ENCODE results near the gene ALK. TPM values are rescaled to one million over a fixed set of nuclear protein-coding genes. Genes with fewer than 3 reads are reported as not detected.

The ALK gene
- total RNA-seq, 1 experiment from 2014 or later = not detected

GRCh38 chr2:29950481-29950880, 29.1 kb upstream of the ALK start:
- Histone ChIP-seq H3K79me1 (ENCODE audit: insufficient read depth, low read depth, low read length, poor library complexity, severe bottlenecking) (no peaks in the 10 kb centered on the region), H2AFZ (ENCODE audit: low read length) (no peak overlapping the region), H3K23me2 (ENCODE audit: insufficient read length, low read depth, low read length, poor library complexity, severe bottlenecking) (no peaks in the 10 kb centered on the region), H3K18ac (ENCODE audit: insufficient read length, low read depth, low read length) (no peak overlapping the region), H2BK12ac (ENCODE audit: insufficient read length, low read depth, low read length) (no peak overlapping the region), H2BK5ac (ENCODE audit: insufficient read length, low read length) (no peak overlapping the region), H3K79me2 (ENCODE audit: insufficient read depth, low read length) (no peaks in the 10 kb centered on the region), H3K27ac (ENCODE audit: insufficient read length, low read depth, low read length) (no peak overlapping the region), H3K9me3 (ENCODE audit: control insufficient read depth, low read depth, low read length) (no peaks in the 10 kb centered on the region), H3K27me3 (ENCODE audit: insufficient read depth, low read length) (no peaks in the 10 kb centered on the region), H4K20me1 (ENCODE audit: control insufficient read depth, insufficient read depth, insufficient read length) (no peaks in the 10 kb centered on the region), H2BK15ac (ENCODE audit: low read depth, low read length) (no peak overlapping the region), H2BK120ac (ENCODE audit: low read depth, low read length, poor library complexity, severe bottlenecking) (no peak overlapping the region), H3K56ac (ENCODE audit: insufficient read length, low read depth, low read length) (no peak overlapping the region), H4K5ac (ENCODE audit: insufficient read length, low read depth, low read length) (no peak overlapping the region), H3K14ac (ENCODE audit: insufficient read depth, low read length) (no peak overlapping the region), H3K4ac (ENCODE audit: low read depth, low read length) (no peak overlapping the region), H3K4me1 (ENCODE audit: insufficient read depth, low read length) (no peaks in the 10 kb centered on the region), H3K23ac (ENCODE audit: insufficient read length, low read depth, low read length) (no peak overlapping the region), H3T11ph (ENCODE audit: low read length) (no peak overlapping the region), H4K91ac (ENCODE audit: insufficient read length, low read depth, low read length) (no peak overlapping the region), H3K9ac (ENCODE audit: extremely low read depth, insufficient read length, low read length) (no peak overlapping the region), H3K4me2 (ENCODE audit: insufficient read depth, insufficient read length, low read length) (no peak overlapping the region), H2AK5ac (ENCODE audit: insufficient read length, low read length) (no peak overlapping the region), H2BK20ac (ENCODE audit: low read depth, low read length, poor library complexity, severe bottlenecking) (no peak overlapping the region), H4K8ac (replicated peaks; ENCODE audit: insufficient read length, low read depth, low read length) (no peak overlapping the region)
- DNase-seq = no peak
- TF ChIP-seq, protein P1, sequence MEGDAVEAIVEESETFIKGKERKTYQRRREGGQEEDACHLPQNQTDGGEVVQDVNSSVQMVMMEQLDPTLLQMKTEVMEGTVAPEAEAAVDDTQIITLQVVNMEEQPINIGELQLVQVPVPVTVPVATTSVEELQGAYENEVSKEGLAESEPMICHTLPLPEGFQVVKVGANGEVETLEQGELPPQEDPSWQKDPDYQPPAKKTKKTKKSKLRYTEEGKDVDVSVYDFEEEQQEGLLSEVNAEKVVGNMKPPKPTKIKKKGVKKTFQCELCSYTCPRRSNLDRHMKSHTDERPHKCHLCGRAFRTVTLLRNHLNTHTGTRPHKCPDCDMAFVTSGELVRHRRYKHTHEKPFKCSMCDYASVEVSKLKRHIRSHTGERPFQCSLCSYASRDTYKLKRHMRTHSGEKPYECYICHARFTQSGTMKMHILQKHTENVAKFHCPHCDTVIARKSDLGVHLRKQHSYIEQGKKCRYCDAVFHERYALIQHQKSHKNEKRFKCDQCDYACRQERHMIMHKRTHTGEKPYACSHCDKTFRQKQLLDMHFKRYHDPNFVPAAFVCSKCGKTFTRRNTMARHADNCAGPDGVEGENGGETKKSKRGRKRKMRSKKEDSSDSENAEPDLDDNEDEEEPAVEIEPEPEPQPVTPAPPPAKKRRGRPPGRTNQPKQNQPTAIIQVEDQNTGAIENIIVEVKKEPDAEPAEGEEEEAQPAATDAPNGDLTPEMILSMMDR (conservative IDR thresholded peaks at IDR 0.05) = no peak
- Mint-ChIP-seq H3K4me3 (no peak overlapping the region), H3K9me3 (no peaks in the 10 kb centered on the region), H3K27me3 (ENCODE audit: low read depth) (no peaks in the 10 kb centered on the region; the same call in none of the 2 replicates), H3K4me1 (peaks cover 15 to 18% of the 10 kb centered on the region in 2 experiments), H3K27ac (no peak overlapping the region), H3K36me3 (ENCODE audit: insufficient read depth in 1 of 3, low read depth in 3 of 3) (no peaks in the 10 kb centered on the region)
- no CpG with 5 or more reads among the region's 3 CpGs for WGBS (ENCODE audit: extremely low coverage, insufficient read length, low lambda C conversion rate)
